Osteocyte (in vitro differentiated cells): ENCODE data around the gene RNF148. TPM values are rescaled to one million over a fixed set of nuclear protein-coding genes. Genes with fewer than 3 reads are reported as not detected.

Experiments used
- DNase-seq: peaks from one replicate; pipeline ENCODE4 v3.0.0; 2021; ENCODE audit warnings: mixed read lengths; ENCODE audit not compliant: unreplicated experiment; ENCODE audit errors: extremely low spot score
- H3K27ac Mint-ChIP-seq: one replicate; pipeline ENCODE4 v1.8.0; 2021; ENCODE audit warnings: mild to moderate bottlenecking, mixed read lengths; ENCODE audit not compliant: unreplicated experiment
- H3K27me3 Mint-ChIP-seq: one replicate; pipeline ENCODE4 v1.8.0; 2021; ENCODE audit warnings: mixed read lengths; ENCODE audit not compliant: unreplicated experiment
- H3K36me3 Mint-ChIP-seq: one replicate; pipeline ENCODE4 v1.8.0; 2021; ENCODE audit warnings: mixed read lengths; ENCODE audit not compliant: unreplicated experiment
- H3K4me1 Mint-ChIP-seq: one replicate; pipeline ENCODE4 v1.8.0; 2021; ENCODE audit warnings: mixed read lengths; ENCODE audit not compliant: unreplicated experiment
- H3K4me3 Mint-ChIP-seq: one replicate; pipeline ENCODE4 v1.8.0; 2021; ENCODE audit warnings: mild to moderate bottlenecking, moderate library complexity, mixed read lengths; ENCODE audit not compliant: unreplicated experiment
- H3K9me3 Mint-ChIP-seq: one replicate; pipeline ENCODE4 v1.8.0; 2021; ENCODE audit warnings: mixed read lengths; ENCODE audit not compliant: unreplicated experiment
- total RNA-seq: library from RNA; stranded (reverse); gene quantifications from 2 replicates; pipeline ENCODE4 v1.2.1, GENCODE V29; 2021
- TF ChIP-seq, protein P1 (sequence below): fragments of 200-600 bp; sonication (generic); IDR thresholded peaks from 2 replicates; pipeline ENCODE4 v1.5.0; 2021; ENCODE audit warnings: antibody characterized with exemption, mild to moderate bottlenecking, moderate library complexity

The RNF148 gene
- total RNA-seq, 1 donor from 2014 or later: not detected

DNA sequence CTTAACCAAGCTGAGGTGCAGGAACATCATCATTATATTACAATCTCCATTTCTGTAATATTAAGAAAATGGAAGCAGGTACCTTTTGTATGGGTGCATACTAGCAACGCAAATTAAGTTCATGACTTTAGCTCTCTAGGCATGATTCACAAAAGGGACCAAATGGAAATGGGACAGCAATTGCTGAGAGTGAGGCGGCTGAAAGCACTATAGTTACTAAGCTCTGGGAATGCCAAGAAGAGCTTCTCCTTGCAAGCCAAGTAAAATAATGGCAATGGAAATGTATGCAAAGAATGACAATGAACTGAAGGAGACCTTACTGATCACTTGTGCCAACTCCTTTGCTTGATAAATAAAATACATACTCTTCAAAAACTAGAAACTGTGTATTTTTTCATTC lies 36.2 kb upstream of the RNF148 start:
- Mint-ChIP-seq H3K27me3 (no peaks in the 10 kb centered on the region), H3K36me3 (no peaks in the 10 kb centered on the region), H3K4me3 (no peak overlapping the region), H3K27ac (no peak overlapping the region), H3K9me3 (no peaks in the 10 kb centered on the region), H3K4me1 (no peaks in the 10 kb centered on the region)
- TF ChIP-seq, protein P1, sequence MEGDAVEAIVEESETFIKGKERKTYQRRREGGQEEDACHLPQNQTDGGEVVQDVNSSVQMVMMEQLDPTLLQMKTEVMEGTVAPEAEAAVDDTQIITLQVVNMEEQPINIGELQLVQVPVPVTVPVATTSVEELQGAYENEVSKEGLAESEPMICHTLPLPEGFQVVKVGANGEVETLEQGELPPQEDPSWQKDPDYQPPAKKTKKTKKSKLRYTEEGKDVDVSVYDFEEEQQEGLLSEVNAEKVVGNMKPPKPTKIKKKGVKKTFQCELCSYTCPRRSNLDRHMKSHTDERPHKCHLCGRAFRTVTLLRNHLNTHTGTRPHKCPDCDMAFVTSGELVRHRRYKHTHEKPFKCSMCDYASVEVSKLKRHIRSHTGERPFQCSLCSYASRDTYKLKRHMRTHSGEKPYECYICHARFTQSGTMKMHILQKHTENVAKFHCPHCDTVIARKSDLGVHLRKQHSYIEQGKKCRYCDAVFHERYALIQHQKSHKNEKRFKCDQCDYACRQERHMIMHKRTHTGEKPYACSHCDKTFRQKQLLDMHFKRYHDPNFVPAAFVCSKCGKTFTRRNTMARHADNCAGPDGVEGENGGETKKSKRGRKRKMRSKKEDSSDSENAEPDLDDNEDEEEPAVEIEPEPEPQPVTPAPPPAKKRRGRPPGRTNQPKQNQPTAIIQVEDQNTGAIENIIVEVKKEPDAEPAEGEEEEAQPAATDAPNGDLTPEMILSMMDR: no peak
- DNase-seq: no peak

DNA sequence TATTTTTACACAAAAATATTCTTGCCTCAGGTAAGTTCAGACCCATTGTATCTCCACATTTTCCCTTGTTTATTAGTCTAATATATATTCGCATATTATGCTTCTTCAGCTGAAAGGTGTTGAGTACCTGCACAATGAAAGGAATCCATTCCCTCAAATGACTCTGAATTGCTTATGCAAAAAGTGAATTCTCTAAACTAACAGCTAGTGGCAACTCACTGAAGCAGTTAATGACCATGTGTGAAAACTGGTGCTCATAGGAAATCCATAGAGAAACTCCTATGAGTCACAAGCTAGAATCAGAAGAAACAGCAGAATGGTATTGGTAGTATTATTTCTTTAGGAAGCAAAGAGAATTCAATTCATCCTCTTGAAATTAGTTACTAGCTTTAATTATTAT lies 33.5 kb upstream of the RNF148 start:
- H3K27me3 Mint-ChIP-seq: no peaks in the 10 kb centered on the region
- no peak overlapping the region for H3K27ac Mint-ChIP-seq
- TF ChIP-seq, protein P1: no peak
- H3K9me3 Mint-ChIP-seq: no peaks in the 10 kb centered on the region
- no peaks in the 10 kb centered on the region for H3K36me3 Mint-ChIP-seq
- no peaks in the 10 kb centered on the region for H3K4me1 Mint-ChIP-seq
- no peak for DNase-seq
- no peak overlapping the region for H3K4me3 Mint-ChIP-seq

DNA sequence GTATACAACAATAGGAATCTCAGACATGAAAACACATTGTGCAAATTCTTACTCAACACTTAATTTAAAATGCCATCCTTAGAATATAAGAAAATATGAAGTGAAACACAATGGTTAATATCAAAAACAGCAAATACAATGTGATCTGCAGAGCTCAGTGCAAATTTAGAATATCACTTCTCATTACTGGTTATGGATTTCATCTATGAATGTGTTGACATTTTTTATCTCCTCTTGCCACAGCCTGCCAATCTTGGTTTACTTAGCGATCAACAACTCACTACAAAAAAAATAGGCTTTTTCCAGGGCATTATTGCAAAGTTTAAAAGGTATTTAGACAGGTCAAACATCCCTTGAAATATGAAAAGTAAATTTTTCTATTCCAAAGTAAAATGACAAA lies 25.0 kb upstream of the RNF148 start:
- no peaks in the 10 kb centered on the region for H3K9me3 Mint-ChIP-seq

DNA sequence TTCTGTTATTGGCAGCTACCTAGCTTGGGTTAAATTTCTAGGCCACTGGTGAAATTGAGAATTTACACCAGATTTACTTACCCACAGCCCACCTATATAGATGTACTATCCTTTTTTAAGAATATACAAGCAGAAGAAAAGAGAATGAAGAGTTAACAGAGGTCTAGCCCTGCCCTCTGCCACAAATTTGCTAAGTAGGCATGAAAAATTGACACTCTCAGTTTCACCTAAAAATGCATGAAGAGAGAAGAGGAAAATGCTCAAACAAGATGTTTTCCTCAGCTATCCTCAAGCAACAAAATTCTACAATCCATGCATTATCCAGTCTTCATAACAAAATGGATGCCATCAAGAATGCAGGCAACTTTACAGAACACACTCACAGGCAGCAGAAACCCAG lies 24.6 kb upstream of the RNF148 start:
- Mint-ChIP-seq H3K9me3 (no peaks in the 10 kb centered on the region), H3K27ac (no peak overlapping the region), H3K4me1 (no peaks in the 10 kb centered on the region), H3K27me3 (no peaks in the 10 kb centered on the region), H3K36me3 (no peaks in the 10 kb centered on the region), H3K4me3 (no peak overlapping the region)
- TF ChIP-seq, protein P1: no peak
- DNase-seq: no peak

More for the DNA sequence above, 25.0 kb upstream of the RNF148 start:
- H3K27ac Mint-ChIP-seq: no peak overlapping the region
- H3K36me3 Mint-ChIP-seq: no peaks in the 10 kb centered on the region
- no peak overlapping the region for H3K4me3 Mint-ChIP-seq
- TF ChIP-seq, protein P1: no peak
- no peaks in the 10 kb centered on the region for H3K4me1 Mint-ChIP-seq
- no peak for DNase-seq
- H3K27me3 Mint-ChIP-seq: no peaks in the 10 kb centered on the region

DNA sequence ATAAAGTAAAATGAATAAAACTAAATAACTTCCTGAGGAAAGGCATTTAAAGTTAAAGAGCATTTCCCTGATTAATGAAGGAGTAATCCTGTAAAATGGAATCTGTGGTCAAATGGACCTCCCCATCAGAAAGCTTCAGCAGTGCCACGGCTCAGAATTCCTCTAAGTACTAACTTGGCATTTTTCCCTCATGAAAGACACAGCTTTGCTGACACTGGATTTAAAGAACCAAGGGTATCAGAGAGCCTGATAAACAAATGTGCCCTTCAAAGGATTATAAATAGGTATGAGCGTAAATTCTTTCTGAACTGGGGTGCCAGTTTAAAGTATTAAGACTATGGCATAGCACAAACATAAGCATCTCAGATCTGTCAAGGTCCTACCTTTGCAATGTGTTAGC lies 24.2 kb upstream of the RNF148 start:
- no peaks in the 10 kb centered on the region for H3K27me3 Mint-ChIP-seq
- no peaks in the 10 kb centered on the region for H3K36me3 Mint-ChIP-seq
- no peak overlapping the region for H3K27ac Mint-ChIP-seq
- DNase-seq: no peak
- H3K4me1 Mint-ChIP-seq: no peaks in the 10 kb centered on the region
- no peaks in the 10 kb centered on the region for H3K9me3 Mint-ChIP-seq
- no peak overlapping the region for H3K4me3 Mint-ChIP-seq
- TF ChIP-seq, protein P1: no peak
